ENCODE data around the gene MCL1.
A peak's percentile ranks its signal among the peaks of the same experiment; 100 is the strongest.
"Not testable (repeated sequence)": the region's sequence is repeated elsewhere in the genome, so short reads cannot be mapped to it uniquely, and the experiment has no call there.

Gene MCL1

GRCh38 chr1:150567717-150568593 is 11.5 kb downstream of the MCL1 start:
- peak; percentile 77 for DNase-seq

DNA sequence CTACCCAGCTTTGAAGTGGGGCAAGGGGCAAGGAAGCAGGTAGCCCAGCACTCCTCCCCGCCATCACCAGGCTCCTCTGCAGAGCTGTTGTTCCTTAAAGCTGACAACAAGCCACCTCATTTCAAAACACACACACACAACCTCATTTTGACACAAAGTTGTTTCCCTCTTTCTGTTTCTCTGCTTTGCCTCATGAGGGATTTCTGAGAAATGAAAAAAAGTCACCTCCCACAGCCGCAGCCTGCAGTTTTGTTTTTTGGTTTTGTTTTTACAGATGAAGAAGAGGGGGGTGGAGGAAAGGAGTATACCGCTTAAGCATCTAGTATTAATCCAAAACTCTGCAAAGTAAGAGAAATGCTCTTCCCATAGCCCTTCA is 12.1 kb downstream of the MCL1 start:
- peak; percentile 93 for DNase-seq

DNA sequence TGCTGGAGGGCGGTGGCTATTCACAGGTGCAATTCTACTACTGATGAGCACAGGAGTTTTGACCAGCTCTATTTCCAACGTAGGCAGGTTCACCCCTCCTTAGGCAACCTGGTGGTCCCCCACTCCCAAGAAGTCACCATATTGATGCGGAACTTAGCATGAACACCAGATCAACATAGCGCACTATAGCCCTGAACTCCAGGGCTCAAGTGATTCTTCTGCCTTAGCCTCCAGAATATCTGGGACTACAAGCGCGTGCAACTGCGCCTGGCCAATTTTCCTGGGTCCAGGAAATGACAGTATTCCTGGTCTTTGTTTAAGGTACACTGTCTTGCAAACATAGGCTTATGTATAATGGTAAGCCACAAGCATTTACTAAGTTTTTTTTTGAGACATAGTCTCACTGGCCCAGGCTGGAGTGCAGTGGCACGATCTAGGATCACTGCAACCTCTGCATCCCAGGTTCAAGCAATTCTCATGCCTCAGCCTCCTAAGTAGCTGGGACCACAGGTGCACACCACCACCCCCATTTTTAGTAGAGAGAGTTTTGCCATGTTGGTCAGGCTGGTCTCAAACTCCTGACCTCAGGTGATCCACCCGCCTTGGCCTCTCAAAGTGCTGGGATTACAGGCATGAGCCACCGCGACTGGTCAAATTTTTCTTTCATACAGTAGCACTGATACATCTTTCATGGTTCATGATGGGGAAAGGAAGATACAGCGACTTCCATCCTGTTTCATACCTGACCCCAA is 12.6 kb downstream of the MCL1 start:
- DNase-seq: no peak

GRCh38 chr1:150565240-150565991 is 14.0 kb downstream of the MCL1 start:
- not testable (repeated sequence) for DNase-seq

- DNase-seq: no peak
Observed at GRCh38 chr1:150564051-150564991, 15.1 kb downstream of the MCL1 start.

DNA sequence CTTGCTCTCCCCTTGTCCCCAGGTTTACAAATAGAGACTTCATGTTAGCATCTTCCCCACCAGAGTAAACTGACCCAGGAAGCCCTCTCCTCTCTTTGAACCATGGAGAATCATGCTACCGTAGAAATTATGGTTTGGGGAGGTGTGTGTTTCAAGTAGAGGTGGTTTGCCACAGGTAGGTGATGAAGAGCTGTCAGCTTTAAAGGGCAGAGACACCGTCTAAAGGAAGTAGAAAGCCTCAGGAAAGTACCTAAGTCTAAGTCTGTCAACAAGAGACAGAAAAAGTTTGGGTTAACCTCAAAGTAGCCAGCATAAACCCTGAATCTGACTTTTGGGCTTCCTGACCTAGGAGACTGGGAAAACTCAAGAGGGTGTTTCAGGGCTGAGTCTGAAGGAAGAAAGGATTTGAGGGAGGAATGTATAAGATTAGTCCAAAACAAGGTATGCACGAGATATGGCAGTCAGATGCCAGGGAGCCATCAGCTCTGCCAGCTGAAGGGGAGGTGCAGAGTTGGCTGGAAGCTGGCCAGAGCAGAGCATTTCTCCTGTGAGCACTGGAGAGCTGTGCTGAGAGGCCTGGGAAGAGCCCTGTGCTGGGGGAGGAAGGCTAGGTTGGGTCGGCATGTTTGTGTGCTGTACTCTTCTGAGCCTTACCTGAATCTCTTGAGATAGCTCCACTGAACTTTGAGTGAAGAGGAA is 15.9 kb downstream of the MCL1 start:
- DNase-seq: peak; percentile 72

DNA sequence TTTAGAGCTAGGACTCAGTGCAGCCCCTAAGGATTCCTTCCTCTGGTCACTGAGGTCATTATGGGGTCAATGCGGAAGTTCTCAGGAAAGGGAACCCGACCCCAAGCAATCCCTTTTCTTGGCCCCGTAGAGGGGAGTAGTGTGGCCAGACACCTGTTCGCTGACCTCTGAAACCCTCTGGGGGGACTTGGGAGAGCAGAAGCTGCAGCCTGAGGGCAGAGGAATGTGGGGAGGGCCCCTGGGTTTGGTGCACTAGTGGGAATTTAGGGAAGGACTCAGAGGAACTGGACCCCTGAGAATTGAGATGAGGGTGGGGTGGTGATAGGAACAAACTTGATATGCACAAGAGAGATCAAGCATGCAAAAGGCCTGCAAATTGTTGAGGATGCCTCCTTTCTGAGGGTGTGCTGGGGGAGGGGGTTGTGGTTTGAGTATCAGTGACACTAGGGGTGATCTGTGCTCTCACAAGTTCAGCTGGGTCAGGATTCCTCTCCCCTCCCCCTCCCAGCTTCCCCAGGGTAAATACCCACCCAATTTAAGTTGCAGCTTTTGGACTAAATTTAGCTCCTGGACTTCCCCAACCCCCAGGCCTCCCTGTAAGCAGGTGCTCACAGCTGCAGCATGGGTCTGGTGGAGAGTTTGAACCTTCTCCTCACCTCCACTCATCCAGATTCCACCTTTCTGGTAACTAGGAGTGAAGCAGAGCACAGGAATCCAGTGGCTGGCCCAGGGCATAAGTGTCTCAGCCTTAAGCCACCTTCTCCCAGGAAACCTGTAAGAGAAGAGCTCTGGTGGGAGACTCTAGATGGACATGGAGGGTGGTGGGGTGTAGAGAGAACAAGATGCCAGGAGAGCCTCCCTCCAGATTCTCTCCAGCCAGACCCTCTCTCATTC is 16.7 kb downstream of the MCL1 start:
- peak; percentile 82 for DNase-seq

DNA sequence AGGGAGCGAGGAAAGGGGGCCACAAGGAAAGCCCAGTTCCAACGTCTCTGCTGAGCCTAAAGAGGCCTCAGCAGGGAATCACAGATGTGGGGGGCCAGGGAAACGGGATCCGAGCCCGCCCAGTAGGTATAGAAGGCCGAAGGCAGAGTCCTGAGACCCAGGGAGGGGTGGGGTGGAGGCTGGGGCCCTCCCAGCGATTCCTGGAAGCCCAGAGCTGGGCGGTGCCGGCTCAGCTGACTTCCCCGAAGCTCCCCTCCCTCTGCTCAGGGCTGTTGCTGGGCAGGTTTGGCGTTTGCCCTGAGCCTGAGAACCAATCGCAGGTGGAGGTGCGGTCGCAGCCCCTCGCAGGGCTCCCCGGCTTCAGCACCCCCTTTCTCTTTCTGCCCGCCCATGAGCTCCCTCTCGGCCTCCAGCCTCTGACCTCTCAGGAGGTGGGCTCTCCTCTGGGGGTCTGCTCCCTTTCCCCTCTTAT is 17.4 kb downstream of the MCL1 start:
- peak; percentile 95 for DNase-seq

- peak; percentile 74 for DNase-seq
Observed at GRCh38 chr1:150561254-150561973, 18.0 kb downstream of the MCL1 start.

DNA sequence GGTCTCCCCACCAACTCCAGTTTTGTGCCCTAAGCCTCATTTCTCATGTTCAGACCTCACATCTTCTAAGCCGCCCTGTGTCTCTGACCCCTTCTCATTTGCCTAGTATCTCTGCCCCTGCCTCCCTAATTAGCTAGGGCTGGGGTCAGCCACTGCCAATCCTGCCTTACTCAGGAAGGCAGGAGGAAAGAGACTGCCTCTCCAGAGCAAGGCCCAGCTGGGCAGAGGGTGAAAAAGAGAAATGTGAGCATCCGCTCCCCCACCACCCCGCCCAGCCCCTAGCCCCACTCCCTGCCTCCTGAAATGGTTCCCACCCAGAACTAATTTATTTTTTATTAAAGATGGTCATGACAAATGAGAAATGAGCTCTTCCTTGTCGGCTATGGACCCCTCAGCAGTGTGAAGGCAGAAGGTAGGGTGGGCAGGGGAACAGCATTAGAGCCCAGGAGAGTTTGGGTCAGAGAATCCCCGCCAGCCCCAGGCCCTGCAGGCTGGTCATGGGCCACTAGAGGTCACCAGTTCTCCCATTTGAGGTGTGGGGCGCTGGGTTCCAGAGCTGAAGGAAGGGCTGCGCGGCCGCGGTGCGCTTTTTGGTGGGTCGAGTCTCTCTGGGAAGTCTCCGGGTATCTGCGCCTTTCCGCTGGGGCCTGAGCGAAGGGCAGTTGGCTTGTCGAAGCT is 18.7 kb downstream of the MCL1 start:
- peak; percentile 93 for DNase-seq

GRCh38 chr1:150560011-150560438 is 19.4 kb downstream of the MCL1 start:
- DNase-seq: peak; percentile 86

DNA sequence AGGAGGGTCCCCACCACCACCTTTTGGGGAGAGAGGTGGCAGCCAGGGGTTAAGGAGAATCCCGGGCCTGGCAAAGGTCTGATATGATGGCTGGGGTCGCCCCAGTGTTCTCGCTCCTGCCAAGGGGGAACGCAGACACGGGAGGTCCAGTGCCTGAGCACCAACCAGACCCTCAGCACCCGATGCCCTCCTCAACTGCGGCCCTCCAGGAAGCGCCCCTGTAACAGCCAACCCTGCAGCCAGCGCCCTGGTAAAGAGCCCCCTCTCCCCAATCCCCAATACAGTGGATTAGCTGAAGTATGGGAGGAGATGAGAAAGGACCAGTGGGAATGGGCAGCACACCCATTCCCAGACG is 19.8 kb downstream of the MCL1 start:
- DNase-seq: no peak

GRCh38 chr1:150558761-150559655 is 20.4 kb downstream of the MCL1 start:
- DNase-seq: no peak

DNA sequence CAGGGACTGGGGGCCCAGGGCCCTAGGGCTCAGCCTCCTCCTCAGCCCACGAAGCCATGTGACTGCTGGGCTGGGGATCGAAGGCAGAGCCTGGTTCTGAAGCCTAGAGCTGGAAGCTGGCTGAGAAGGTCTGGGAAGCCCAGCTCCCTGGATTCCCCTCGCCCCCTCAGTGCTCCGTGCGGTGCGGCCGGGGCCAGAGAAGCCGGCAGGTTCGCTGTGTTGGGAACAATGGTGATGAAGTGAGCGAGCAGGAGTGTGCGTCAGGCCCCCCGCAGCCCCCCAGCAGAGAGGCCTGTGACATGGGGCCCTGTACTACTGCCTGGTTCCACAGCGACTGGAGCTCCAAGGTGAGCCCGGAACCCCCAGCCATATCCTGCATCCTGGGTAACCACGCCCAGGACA is 21.1 kb downstream of the MCL1 start:
- no peak for DNase-seq

- no peak for DNase-seq
Observed at GRCh38 chr1:150557813-150558212, 21.6 kb downstream of the MCL1 start.

GRCh38 chr1:150557065-150557600 is 22.3 kb downstream of the MCL1 start:
- no peak for DNase-seq

DNA sequence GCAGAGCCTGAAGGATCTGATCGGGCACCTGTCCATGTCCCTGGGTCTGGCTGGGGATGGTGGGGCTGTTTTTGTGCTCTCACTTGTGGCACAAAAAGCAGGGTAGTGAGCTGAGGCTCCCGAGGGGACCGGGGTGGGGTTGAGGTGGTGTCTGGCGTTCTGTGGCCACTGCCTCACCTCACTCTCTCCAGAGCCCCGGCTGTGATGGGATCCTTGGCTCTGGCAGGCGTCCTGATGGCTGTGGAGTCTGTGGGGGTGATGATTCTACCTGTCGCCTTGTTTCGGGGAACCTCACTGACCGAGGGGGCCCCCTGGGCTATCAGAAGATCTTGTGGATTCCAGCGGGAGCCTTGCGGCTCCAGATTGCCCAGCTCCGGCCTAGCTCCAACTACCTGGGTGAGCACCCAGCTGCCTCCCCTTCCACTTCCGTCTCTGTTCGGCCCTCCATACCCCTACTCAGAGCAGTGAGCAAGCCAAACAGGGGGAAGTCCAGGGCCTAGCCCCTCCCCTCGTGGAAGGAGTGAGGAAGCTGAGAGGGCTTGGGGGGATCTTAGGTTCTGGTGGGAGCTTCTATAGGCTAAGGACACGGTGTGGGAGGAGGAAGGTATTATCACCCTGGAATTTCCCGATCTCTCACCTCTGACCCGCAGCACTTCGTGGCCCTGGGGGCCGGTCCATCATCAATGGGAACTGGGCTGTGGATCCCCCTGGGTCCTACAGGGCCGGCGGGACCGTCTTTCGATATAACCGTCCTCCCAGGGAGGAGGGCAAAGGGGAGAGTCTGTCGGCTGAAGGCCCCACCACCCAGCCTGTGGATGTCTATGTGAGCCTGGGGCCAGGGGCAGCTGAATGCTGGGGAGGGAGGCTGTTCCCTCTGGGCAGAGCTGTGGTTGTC is 23.2 kb downstream of the MCL1 start:
- no peak for DNase-seq

All from activated CD4-positive, alpha-beta T cell treated with anti-CD3 and anti-CD28 coated beads, Interleukin-2, Interleukin-6, amounts not matched to agents 100 ng/mL and 50 ng/mL, durations not matched to agents 16 hours and 8 hours (primary cell).